HG03442 (cell line): Measurements from ENCODE around the gene PRIM2.
"Not testable (repeated sequence)": the region's sequence is repeated elsewhere in the genome, so short reads cannot be mapped to it uniquely, and the experiment has no call there.

Experiments
- ATAC-seq: cut with Tn5 transposase; IDR thresholded peaks from one replicate; pipeline ENCODE4 v1.9.1; 2021; ENCODE audit warnings: mild to moderate bottlenecking, moderate library complexity; ENCODE audit not compliant: unreplicated experiment

Gene PRIM2

DNA sequence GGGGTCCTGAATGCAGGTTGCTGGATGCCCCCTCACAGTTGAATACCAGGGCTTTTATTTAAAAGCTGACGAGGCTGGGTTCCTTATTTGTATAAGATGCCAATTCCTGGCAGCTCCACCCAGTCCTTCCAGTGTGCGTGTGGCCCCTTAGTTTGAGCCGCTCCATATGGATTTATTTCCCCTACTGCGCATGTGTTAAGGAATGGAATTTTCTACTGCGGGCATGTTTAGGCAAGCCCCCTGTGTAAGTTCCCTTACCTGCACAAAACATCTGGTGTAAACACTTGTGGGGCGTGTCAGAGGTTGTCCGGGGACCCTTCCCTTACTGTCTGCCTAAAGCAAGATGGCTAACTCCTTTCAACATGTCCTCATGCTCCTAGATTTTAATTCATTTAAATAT lies 174.4 kb downstream of the PRIM2 start:
- not testable (repeated sequence) for ATAC-seq

DNA sequence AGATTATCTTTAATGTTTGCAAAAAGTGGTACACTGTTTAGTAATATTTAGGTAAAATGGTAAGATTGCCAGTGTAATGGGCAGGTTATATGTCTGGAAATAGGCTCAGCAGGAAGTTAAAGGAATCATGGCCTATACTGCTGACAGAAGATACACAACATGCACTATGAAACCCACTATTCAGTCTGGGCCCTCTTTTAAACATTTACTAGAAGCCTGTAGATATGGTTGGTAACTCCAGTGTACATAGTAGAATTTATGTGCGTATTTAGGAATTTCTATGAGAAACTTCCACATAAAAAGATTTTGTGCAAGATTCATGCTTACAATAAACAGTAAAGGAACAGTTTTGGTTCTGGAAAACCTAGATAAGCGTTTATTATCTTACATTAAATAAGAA lies 178.8 kb downstream of the PRIM2 start:
- not testable (repeated sequence) for ATAC-seq

DNA sequence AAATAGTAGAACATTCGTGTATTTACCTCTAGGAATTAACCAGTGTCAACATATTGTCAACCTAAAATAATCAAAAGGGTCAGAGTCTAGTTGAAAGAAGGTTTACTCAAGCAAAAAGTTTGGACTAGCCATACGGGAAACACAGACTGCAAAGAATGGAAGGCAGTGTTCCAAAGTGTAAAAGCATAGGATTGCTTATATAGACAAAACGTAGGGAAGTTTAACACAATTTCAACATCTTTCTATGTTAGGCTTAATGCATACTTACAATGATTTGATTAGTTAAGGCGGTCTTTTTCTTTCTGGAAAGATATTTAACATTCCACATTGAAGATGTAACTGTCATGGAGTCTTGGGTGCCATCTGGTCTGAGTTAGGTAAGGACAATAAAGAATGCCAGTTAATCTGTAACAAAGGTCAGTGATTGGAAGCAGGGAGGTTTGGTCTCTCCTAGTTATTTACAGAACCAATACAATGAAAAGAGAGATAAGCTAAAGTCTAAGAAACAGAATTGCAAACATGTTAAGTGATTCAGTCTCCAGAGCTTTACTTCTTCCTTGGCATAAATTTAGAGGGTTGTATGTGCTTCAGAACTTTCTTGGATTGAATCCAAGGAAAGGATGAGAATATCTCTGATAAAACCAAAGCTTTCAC lies 183.1 kb downstream of the PRIM2 start:
- not testable (repeated sequence) for ATAC-seq

GRCh38 chr6:57502387-57502786 lies 185.0 kb downstream of the PRIM2 start:
- not testable (repeated sequence) for ATAC-seq

- ATAC-seq, result not testable (repeated sequence)
Observed at GRCh38 chr6:57505251-57505650, 187.8 kb downstream of the PRIM2 start.

DNA sequence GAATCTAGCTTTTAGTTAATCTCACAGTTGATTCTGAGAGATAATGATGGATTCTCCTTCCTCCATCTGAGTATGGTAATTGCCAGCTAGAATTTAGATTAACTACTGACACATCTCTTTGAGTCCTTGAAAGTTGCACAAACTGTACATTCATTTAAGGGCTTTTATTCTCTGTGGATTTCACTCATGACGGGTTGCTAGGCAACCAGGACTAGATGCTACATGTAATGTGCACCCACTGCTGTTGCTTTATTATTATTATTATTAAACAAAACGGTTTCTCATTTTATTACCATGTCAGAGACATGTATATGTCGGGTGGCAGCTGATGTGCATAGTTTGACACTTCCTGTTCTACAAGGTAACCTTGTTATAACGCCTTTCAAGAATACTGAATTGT lies 193.0 kb downstream of the PRIM2 start:
- ATAC-seq, result not testable (repeated sequence)

DNA sequence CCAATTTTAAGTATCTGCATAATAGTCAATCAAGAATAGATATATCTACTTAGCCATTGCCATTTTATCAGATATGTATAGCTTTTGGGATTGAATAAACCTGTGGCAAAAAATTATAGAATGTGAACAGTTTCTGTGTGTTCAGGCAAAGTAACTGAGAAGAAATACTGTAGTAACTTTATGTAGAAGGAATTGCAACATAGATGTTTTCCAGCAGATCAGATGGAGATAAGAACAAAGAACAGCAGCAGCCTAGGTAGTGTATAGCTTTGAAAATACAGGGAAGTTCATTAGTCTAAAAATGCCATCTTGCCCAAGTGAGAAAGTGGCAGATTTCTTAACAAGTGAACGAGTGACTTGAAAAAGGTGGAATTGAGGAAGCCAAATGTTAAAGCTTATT lies 197.7 kb downstream of the PRIM2 start:
- not testable (repeated sequence) for ATAC-seq

DNA sequence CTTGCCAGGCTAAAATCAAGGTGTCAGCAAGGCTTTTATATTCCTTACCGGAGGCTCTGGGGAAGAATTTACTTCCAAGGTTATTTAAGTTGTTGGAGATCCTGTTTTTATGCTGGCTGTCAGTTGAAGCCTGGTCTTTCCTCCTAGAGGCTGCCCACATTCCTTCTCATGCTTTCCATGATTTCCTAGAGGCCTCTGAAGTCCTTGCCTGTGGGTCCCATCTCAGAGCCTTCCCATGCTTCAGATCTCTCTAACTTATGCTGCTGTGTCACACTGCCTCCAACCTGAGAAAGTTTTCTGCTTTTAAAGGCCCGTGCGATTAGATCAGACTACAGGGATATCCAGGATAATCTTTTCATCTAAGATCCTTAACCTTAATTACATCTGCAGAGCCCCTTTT lies 198.4 kb downstream of the PRIM2 start:
- not testable (repeated sequence) for ATAC-seq

DNA sequence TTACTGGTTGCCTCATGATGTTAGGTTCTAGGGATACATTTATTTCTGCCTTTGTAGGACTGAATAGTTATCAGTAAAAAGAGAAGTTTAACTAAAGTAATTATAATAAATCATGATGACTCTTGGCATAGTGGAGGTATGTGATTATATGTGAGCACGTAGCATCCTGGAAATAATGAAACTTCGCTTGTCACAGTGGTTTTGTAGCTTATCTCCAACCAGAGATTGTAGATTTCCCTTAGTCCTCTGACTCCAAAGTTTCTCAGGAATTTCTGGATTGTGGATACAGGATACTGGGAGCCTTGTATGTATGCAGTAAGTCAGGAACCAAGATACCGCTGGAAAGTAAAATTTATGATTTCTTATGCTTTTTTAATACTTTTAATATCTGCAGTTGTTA lies 199.3 kb downstream of the PRIM2 start:
- ATAC-seq, result not testable (repeated sequence)

- not testable (repeated sequence) for ATAC-seq
Observed at GRCh38 chr6:57519198-57519597, 201.8 kb downstream of the PRIM2 start.

- not testable (repeated sequence) for ATAC-seq
Observed at GRCh38 chr6:57521085-57521484, 203.7 kb downstream of the PRIM2 start.

GRCh38 chr6:57523221-57523620 lies 205.8 kb downstream of the PRIM2 start:
- ATAC-seq, result not testable (repeated sequence)

- ATAC-seq, result not testable (repeated sequence)
Observed at GRCh38 chr6:57529755-57530154, 212.3 kb downstream of the PRIM2 start.

DNA sequence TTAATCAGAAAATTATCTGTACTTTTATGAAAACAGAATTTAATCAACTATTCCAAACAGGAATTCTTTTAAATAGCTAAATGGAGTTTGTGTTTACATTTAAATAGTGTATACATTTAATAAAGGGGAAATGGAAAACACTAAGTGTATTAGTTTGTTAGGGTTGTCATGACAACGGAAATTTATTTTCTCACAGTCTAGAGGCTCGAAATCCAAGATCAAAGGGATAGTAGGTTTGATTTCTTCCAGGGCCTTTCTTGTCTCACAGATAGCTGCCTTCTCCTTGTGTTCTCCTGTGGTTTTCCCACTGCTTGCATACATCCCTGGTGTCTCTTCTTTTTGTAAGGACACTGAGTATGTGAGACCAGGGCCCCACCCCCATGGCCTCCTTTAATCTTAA lies 215.2 kb downstream of the PRIM2 start:
- ATAC-seq, result not testable (repeated sequence)

GRCh38 chr6:57535121-57535520 lies 217.7 kb downstream of the PRIM2 start:
- not testable (repeated sequence) for ATAC-seq

GRCh38 chr6:57535994-57536393 lies 218.6 kb downstream of the PRIM2 start:
- peak; percentile 87 for ATAC-seq

DNA sequence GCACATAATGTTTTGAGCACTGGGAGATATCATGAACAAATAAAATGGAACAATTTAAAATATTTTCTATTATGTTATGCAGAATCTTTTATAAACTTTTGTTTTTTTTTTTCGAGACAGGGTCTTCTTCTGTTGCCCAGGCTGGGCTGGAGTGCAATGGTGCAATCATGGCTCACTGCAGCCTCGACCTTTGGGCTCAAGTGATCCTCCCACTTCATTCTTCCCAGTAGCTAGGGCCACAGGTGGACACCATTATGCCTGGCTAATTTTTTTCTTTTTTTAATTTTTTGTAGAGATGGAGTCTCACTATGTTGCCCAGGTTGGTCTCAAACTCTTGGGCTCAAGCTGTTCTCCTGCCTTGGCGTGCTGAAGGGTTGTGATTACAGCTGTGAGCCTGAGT lies 220.5 kb downstream of the PRIM2 start:
- ATAC-seq, result not testable (repeated sequence)

GRCh38 chr6:57551961-57552360 lies 234.5 kb downstream of the PRIM2 start:
- ATAC-seq, result not testable (repeated sequence)

DNA sequence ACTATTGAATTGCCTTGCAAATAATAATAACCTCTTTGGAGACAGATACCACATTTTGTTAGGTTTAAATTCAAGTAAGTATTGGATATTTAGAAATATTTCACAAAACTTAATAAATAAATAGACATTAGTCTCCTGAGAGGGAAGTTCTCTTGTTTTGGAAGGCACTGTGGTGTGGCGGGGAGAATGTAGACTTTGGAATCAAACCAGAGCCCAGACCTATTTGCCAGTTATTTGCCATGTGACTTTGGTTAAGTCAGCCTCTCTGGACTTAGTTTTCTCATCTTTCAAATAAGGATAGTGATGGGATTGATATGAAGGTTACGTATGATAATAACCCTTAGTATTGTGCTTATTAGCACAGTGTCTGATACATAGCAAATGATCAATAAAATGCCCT lies 240.4 kb downstream of the PRIM2 start:
- not testable (repeated sequence) for ATAC-seq

- ATAC-seq, result not testable (repeated sequence)
Observed at GRCh38 chr6:57559170-57559569, 241.7 kb downstream of the PRIM2 start.

DNA sequence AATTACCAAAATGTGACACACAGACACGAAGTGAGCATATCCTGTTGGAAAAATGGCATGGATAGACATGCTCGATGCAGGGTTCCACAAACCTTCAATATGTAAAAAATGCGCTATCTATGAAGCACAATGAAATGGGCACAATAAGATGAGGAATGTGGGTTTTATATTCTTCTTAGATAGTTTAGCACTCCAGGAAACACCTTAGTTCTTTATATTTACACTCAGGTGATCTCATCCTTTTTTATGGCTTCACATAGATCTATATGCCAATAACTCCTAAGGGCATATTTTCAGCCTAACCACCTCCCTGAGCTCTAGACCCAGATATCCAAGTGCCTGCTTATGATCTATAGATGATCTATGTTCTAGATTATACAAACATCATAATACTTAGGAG lies 244.8 kb downstream of the PRIM2 start:
- not testable (repeated sequence) for ATAC-seq

GRCh38 chr6:57572119-57572518 lies 254.7 kb downstream of the PRIM2 start:
- not testable (repeated sequence) for ATAC-seq

DNA sequence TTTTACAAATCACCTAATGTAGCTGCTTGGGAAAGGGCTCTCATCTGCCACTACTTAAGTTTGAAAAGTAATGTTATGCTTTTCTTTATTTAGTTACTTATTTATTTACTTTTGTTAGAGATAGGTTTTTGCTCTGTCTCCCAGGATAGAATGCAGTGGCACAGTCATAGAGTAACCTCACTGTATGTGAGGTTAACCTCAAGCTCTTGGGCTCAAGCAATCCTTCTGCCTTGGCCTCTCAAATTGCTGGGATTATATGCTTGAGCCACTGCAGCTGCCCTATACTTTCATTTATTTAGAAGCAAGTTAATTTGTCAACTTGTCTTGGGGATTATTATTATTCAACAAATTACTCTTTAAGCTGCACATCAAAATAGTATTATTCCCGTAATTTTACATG lies 255.4 kb downstream of the PRIM2 start:
- ATAC-seq, result not testable (repeated sequence)
